ENCODE data around the gene G3BP2. TPM values are rescaled to one million over a fixed set of nuclear protein-coding genes. Genes with fewer than 3 reads are reported as not detected.

G3BP2 gene
- total RNA-seq, result 104 and 127 TPM in 2 replicates

GRCh38 chr4:75673027-75673958, at the start of gene G3BP2:
TSS of gene G3BP2 (minus strand) at chr4:75673411. CDS start at chr4:75662025, 11,386 bp downstream.

GRCh38 chr4:75630174-75630936, 42.9 kb downstream of the G3BP2 start, which contains the start of gene CDKL2:
TSS of gene CDKL2 (minus strand) at chr4:75630528. CDS start at chr4:75625988, 4,540 bp downstream.

Small RNA genes within 50 kb of the gene (small RNA-seq; reads per million reads assigned to genes)
- not detected for gene RF00019

Other genes with a start within 250 kb of the G3BP2 start
- 15.2 and 16.9 TPM in 2 replicates for gene RCHY1, start 159.0 kb downstream of the G3BP2 start, total RNA-seq
- gene THAP6, start 158.9 kb downstream of the G3BP2 start, total RNA-seq, result 12.3 and 14.0 TPM in 2 replicates
- under 0.01 TPM in 1 of 2 replicates, not detected in the other for gene ODAPH, start 117.3 kb downstream of the G3BP2 start, total RNA-seq
- gene CDKL2, start 42.9 kb downstream of the G3BP2 start, total RNA-seq, result 0.20 and 0.37 TPM in 2 replicates
- 83.0 and 110 TPM in 2 replicates for gene USO1, start 51.2 kb upstream of the G3BP2 start, total RNA-seq
- under 0.01 TPM in 1 of 2 replicates, not detected in the other for gene PPEF2, start 229.0 kb upstream of the G3BP2 start, total RNA-seq

All from subcutaneous preadipocyte (primary cell).